ENCODE data around the gene ATXN10.

Gene ATXN10

DNA sequence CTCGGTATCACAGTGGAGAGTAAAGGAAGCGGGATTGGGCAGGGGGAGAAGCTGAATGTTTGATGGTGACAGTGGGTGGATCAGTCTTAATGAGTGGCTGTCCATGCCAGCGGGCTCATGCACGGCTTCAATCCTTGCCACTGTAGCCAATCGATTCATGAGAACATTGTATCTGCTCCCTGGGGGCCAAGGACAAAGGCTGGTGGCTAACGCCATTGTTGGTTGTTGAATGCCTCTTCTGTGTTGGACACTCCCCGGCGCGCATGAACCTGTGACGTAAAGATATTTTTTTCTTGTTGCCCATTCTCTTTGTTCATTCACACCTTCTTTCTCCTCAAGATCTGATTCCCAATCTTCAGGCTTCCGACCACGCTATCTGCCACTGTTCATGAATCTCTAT lies 20.9 kb upstream of the ATXN10 start:
- no peaks in the 10 kb centered on the region for H3K9me2 ChIP-seq (replicated peaks; ENCODE audit: low read depth, low read length)
- no peaks in the 10 kb centered on the region for H3K9me3 ChIP-seq (ENCODE audit: insufficient read depth, low read depth, low read length)
- H3K79me2 ChIP-seq (ENCODE audit: insufficient read depth, low read length), result no peaks in the 10 kb centered on the region
- no peak overlapping the region for H3K9ac ChIP-seq (ENCODE audit: low read depth, low read length, poor library complexity, severe bottlenecking)
- no peaks in the 10 kb centered on the region for H3F3A ChIP-seq (ENCODE audit: low read depth)
- H4K20me1 ChIP-seq (ENCODE audit: insufficient read depth, low read length, poor library complexity, severe bottlenecking), result no peaks in the 10 kb centered on the region
- no peak overlapping the region for H3K4me2 ChIP-seq (ENCODE audit: low read depth, low read length, poor library complexity, severe bottlenecking)
- H3K4me3 ChIP-seq (ENCODE audit: low read length, poor library complexity, severe bottlenecking), result no peak overlapping the region
- H3K27me3 ChIP-seq (ENCODE audit: insufficient read depth, low read length, poor library complexity, severe bottlenecking), result no peaks in the 10 kb centered on the region
- peaks cover 4% of the 10 kb centered on the region for H3K4me1 ChIP-seq (ENCODE audit: insufficient read depth, low read length, poor library complexity, severe bottlenecking)
- H3K36me3 ChIP-seq (ENCODE audit: insufficient read depth, low read length), result no peaks in the 10 kb centered on the region
- TF ChIP-seq, protein P1, sequence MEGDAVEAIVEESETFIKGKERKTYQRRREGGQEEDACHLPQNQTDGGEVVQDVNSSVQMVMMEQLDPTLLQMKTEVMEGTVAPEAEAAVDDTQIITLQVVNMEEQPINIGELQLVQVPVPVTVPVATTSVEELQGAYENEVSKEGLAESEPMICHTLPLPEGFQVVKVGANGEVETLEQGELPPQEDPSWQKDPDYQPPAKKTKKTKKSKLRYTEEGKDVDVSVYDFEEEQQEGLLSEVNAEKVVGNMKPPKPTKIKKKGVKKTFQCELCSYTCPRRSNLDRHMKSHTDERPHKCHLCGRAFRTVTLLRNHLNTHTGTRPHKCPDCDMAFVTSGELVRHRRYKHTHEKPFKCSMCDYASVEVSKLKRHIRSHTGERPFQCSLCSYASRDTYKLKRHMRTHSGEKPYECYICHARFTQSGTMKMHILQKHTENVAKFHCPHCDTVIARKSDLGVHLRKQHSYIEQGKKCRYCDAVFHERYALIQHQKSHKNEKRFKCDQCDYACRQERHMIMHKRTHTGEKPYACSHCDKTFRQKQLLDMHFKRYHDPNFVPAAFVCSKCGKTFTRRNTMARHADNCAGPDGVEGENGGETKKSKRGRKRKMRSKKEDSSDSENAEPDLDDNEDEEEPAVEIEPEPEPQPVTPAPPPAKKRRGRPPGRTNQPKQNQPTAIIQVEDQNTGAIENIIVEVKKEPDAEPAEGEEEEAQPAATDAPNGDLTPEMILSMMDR (conservative IDR thresholded peaks at IDR 0.05; ENCODE audit: low read length), result no peak
- no peak for TF ChIP-seq EZH2phosphoT487 (IDR thresholded peaks at IDR 0.05; ENCODE audit: borderline replicate concordance)
- H2AFZ ChIP-seq (ENCODE audit: low read length), result no peak overlapping the region

DNA sequence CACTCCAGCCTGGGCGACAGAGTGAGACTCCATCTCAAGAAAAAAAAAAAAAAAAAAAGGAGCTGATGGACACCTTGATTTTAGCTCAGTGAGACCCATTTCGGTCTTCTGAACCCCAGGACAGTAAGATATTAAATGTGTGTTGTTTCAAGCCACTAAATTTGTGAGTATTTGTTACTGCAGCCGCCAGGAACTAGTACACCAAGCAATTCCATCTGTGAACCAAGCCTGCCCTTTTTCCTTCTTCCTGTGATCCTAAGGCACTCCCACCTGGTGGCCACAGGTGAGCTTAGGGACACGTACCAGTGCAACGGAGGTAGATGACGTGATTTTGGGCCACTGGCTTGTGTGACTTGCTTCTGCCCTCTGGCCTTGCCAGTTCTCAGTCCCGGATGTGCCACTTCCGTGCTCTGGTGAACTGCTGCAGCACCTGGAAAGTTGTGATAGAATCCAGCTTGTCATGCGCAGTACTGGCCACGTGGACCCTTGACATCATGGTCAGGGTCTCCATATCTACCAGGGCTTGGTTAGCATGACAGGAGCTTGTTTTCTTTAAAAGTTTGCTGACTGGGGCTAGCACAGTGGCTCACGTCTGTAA lies 19.6 kb upstream of the ATXN10 start:
- H3K4me3 ChIP-seq (ENCODE audit: low read length, poor library complexity, severe bottlenecking), result no peak overlapping the region
- no peak overlapping the region for H3K9ac ChIP-seq (ENCODE audit: low read depth, low read length, poor library complexity, severe bottlenecking)
- no peaks in the 10 kb centered on the region for H3K4me1 ChIP-seq (ENCODE audit: insufficient read depth, low read length, poor library complexity, severe bottlenecking)
- TF ChIP-seq, protein P1 (conservative IDR thresholded peaks at IDR 0.05; ENCODE audit: low read length), result no peak
- no peaks in the 10 kb centered on the region for H3K9me3 ChIP-seq (ENCODE audit: insufficient read depth, low read depth, low read length)
- H3K4me2 ChIP-seq (ENCODE audit: low read depth, low read length, poor library complexity, severe bottlenecking), result no peak overlapping the region
- no peaks in the 10 kb centered on the region for H3F3A ChIP-seq (ENCODE audit: low read depth)
- H2AFZ ChIP-seq (ENCODE audit: low read length), result no peak overlapping the region
- no peaks in the 10 kb centered on the region for H3K79me2 ChIP-seq (ENCODE audit: insufficient read depth, low read length)
- H3K27me3 ChIP-seq (ENCODE audit: insufficient read depth, low read length, poor library complexity, severe bottlenecking), result no peaks in the 10 kb centered on the region
- H3K36me3 ChIP-seq (ENCODE audit: insufficient read depth, low read length), result no peaks in the 10 kb centered on the region
- no peaks in the 10 kb centered on the region for H4K20me1 ChIP-seq (ENCODE audit: insufficient read depth, low read length, poor library complexity, severe bottlenecking)
- no peaks in the 10 kb centered on the region for H3K9me2 ChIP-seq (replicated peaks; ENCODE audit: low read depth, low read length)

DNA sequence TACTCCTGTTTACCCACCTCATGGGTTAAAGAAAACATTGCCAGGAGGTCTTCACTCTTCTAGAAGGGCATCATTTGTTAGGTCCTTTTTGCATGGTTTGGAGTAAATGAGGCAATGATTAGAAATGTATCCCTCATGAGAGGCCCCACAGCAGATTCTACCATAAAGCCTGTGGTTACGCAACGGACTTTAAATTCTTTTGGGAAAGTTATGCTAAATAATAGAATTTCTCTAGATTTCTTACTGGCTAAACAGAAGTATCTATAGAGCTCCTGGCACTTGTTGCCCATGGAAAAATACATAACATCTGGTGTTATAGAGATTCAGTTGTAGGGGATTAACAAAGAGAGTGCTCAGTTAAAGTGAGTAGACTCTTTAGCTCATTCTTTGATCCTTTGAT lies 15.1 kb upstream of the ATXN10 start:
- Histone ChIP-seq H3K9me2 (replicated peaks; ENCODE audit: low read depth, low read length) (no peaks in the 10 kb centered on the region), H3K9me3 (ENCODE audit: insufficient read depth, low read depth, low read length) (no peaks in the 10 kb centered on the region), H2AFZ (ENCODE audit: low read length) (no peak overlapping the region), H3K4me1 (ENCODE audit: insufficient read depth, low read length, poor library complexity, severe bottlenecking) (no peaks in the 10 kb centered on the region), H3K79me2 (ENCODE audit: insufficient read depth, low read length) (no peaks in the 10 kb centered on the region), H3K4me2 (ENCODE audit: low read depth, low read length, poor library complexity, severe bottlenecking) (no peak overlapping the region), H3K4me3 (ENCODE audit: low read length, poor library complexity, severe bottlenecking) (no peak overlapping the region), H4K20me1 (ENCODE audit: insufficient read depth, low read length, poor library complexity, severe bottlenecking) (no peaks in the 10 kb centered on the region), H3F3A (ENCODE audit: low read depth) (no peaks in the 10 kb centered on the region), H3K9ac (ENCODE audit: low read depth, low read length, poor library complexity, severe bottlenecking) (no peak overlapping the region), H3K36me3 (ENCODE audit: insufficient read depth, low read length) (no peaks in the 10 kb centered on the region), H3K27me3 (ENCODE audit: insufficient read depth, low read length, poor library complexity, severe bottlenecking) (no peaks in the 10 kb centered on the region)
- TF ChIP-seq, protein P1 (conservative IDR thresholded peaks at IDR 0.05; ENCODE audit: low read length), result no peak
- TF ChIP-seq EZH2phosphoT487 (IDR thresholded peaks at IDR 0.05; ENCODE audit: borderline replicate concordance), result no peak
